NOMO-1 treated with DMSO at 0.1 percent for 48 hours (cell line): ENCODE data around the gene SHC4.
A peak's percentile ranks its signal among the peaks of the same experiment; 100 is the strongest.
"Not testable (repeated sequence)": the region's sequence is repeated elsewhere in the genome, so short reads cannot be mapped to it uniquely, and the experiment has no call there.

Source experiments
- DNase-seq: peaks from one replicate; lab custom pipeline; 2025; ENCODE audit not compliant: unreplicated experiment; lab: John Stamatoyannopoulos, UW

SHC4 gene

GRCh38 chr15:48802257-48802656 is 161.5 kb downstream of the SHC4 start:
- DNase-seq: no peak

- peak; percentile 47 for DNase-seq
These were observed 162.8 kb downstream of the SHC4 start for GRCh38 chr15:48800811-48801455.

GRCh38 chr15:48800245-48800644 is 163.5 kb downstream of the SHC4 start:
- DNase-seq: no peak

GRCh38 chr15:48798319-48798718 is 165.4 kb downstream of the SHC4 start:
- DNase-seq: no peak

- no peak for DNase-seq
These were observed 166.8 kb downstream of the SHC4 start for GRCh38 chr15:48796930-48797329.

GRCh38 chr15:48796521-48796920 is 167.2 kb downstream of the SHC4 start:
- DNase-seq: no peak

- no peak for DNase-seq
These were observed 167.8 kb downstream of the SHC4 start for GRCh38 chr15:48795901-48796300.

- DNase-seq: peak; percentile 83
These were observed 169.0 kb downstream of the SHC4 start for GRCh38 chr15:48794697-48795134.

- DNase-seq: no peak
These were observed 171.3 kb downstream of the SHC4 start for GRCh38 chr15:48792408-48792807.

- DNase-seq: not testable (repeated sequence)
These were observed 173.1 kb downstream of the SHC4 start for GRCh38 chr15:48790466-48791115.

- DNase-seq: no peak
These were observed 178.0 kb downstream of the SHC4 start for GRCh38 chr15:48785712-48786111.

- no peak for DNase-seq
These were observed 178.5 kb downstream of the SHC4 start for GRCh38 chr15:48785195-48785594.

GRCh38 chr15:48784756-48785155 is 179.0 kb downstream of the SHC4 start:
- no peak for DNase-seq

GRCh38 chr15:48782911-48783310 is 180.8 kb downstream of the SHC4 start:
- DNase-seq: no peak

- DNase-seq: no peak
These were observed 182.1 kb downstream of the SHC4 start for GRCh38 chr15:48781481-48782081.

GRCh38 chr15:48781017-48781416 is 182.7 kb downstream of the SHC4 start:
- no peak for DNase-seq

- DNase-seq: no peak
These were observed 185.4 kb downstream of the SHC4 start for GRCh38 chr15:48778331-48778730.

- DNase-seq: no peak
These were observed 185.9 kb downstream of the SHC4 start for GRCh38 chr15:48777645-48778330.

- no peak for DNase-seq
These were observed 188.2 kb downstream of the SHC4 start for GRCh38 chr15:48775546-48775945.

GRCh38 chr15:48774484-48774883 is 189.2 kb downstream of the SHC4 start:
- DNase-seq: no peak
